ENCODE results near the gene MALAT1. TPM values are rescaled to one million over a fixed set of nuclear protein-coding genes. Genes with fewer than 3 reads are reported as not detected.

The MALAT1 gene
- total and polyA plus RNA-seq, 2 of the 13 experiments (the other 11 are each of a cell fraction or from before 2014, with no cell fraction given), result 143 to 1,237 TPM

GRCh38 chr11:65551572-65552387 is 52.9 kb downstream of the MALAT1 start (continued):
- TF ChIP-seq ZNF740 (CRISPR knock-in tag; IDR thresholded peaks at IDR 0.05) (no peak), ATF4 (CRISPR knock-in tag; IDR thresholded peaks at IDR 0.05) (no peak), TBX3 (IDR thresholded peaks at IDR 0.05; ENCODE audit: borderline replicate concordance) (no peak; the same call in 1 of the 2 replicates), ZBTB7A (CRISPR knock-in tag; IDR thresholded peaks at IDR 0.05) (peak; percentile 74; the same call in 1 of the 2 replicates), SALL1 (CRISPR knock-in tag; IDR thresholded peaks at IDR 0.05) (peak; percentile 53; the same call in 1 of the 2 replicates), RFXAP (CRISPR knock-in tag; IDR thresholded peaks at IDR 0.05; ENCODE audit: borderline replicate concordance) (peak; percentile 22; the same call in 1 of the 2 replicates), NFKB2 (CRISPR knock-in tag; IDR thresholded peaks at IDR 0.05; ENCODE audit: borderline replicate concordance) (0 out of 2 replicates have a peak, but pooled peaks have one; percentile 31), ZNF83 (CRISPR knock-in tag; IDR thresholded peaks at IDR 0.05; ENCODE audit: borderline replicate concordance) (no peak), ZNF646 (CRISPR knock-in tag; IDR thresholded peaks at IDR 0.05) (0 out of 2 replicates have a peak, but pooled peaks have one; percentile 18), ZBTB8A (CRISPR knock-in tag; IDR thresholded peaks at IDR 0.05; ENCODE audit: borderline replicate concordance, low read depth) (no peak), EP300 (IDR thresholded peaks at IDR 0.05; ENCODE audit: low read depth in 2 of 2, low read length in 2 of 2) (peak in 1 of 2 experiments; percentile 34; a peak in 2 of 4 replicates), EP300 (CRISPR knock-in tag; IDR thresholded peaks at IDR 0.05; ENCODE audit: borderline replicate concordance) (no peak), AHR (CRISPR knock-in tag; IDR thresholded peaks at IDR 0.05) (peak; percentile 33; the same call in 1 of the 2 replicates), MXI1 (IDR thresholded peaks at IDR 0.05; ENCODE audit: borderline replicate concordance, low read depth, low read length) (peak; percentile 66; the same call in 1 of the 3 replicates), SOX5 (CRISPR knock-in tag; IDR thresholded peaks at IDR 0.05; ENCODE audit: borderline replicate concordance) (peak; percentile 28; the same call in 1 of the 2 replicates), RXRA (CRISPR knock-in tag; IDR thresholded peaks at IDR 0.05) (peak; percentile 100), CBFB (CRISPR knock-in tag; IDR thresholded peaks at IDR 0.05) (no peak), ZBTB34 (CRISPR knock-in tag; IDR thresholded peaks at IDR 0.05) (peak; percentile 25; the same call in 1 of the 2 replicates), RAD21 (CRISPR knock-in tag; IDR thresholded peaks at IDR 0.05) (peak; percentile 42; the same call in 1 of the 2 replicates)

Data from HepG2 (cell line).